ENCODE measurements around the gene GTPBP6.

Gene GTPBP6

GRCh38 chrX:346034-346813 lies 27.6 kb upstream of the GTPBP6 start:
- H3K4me3 ChIP-seq (ENCODE audit: low read depth, low read length): no peak overlapping the region
- in situ Hi-C loops (cut with HindIII; ENCODE audit: low sequenced_read_pairs): no loop called here
- no peak for TF ChIP-seq CTCF (IDR thresholded peaks at IDR 0.05; ENCODE audit: low read depth, low read length, missing control alignments)
- no peak for DNase-seq (ENCODE audit: low read depth)

DNA sequence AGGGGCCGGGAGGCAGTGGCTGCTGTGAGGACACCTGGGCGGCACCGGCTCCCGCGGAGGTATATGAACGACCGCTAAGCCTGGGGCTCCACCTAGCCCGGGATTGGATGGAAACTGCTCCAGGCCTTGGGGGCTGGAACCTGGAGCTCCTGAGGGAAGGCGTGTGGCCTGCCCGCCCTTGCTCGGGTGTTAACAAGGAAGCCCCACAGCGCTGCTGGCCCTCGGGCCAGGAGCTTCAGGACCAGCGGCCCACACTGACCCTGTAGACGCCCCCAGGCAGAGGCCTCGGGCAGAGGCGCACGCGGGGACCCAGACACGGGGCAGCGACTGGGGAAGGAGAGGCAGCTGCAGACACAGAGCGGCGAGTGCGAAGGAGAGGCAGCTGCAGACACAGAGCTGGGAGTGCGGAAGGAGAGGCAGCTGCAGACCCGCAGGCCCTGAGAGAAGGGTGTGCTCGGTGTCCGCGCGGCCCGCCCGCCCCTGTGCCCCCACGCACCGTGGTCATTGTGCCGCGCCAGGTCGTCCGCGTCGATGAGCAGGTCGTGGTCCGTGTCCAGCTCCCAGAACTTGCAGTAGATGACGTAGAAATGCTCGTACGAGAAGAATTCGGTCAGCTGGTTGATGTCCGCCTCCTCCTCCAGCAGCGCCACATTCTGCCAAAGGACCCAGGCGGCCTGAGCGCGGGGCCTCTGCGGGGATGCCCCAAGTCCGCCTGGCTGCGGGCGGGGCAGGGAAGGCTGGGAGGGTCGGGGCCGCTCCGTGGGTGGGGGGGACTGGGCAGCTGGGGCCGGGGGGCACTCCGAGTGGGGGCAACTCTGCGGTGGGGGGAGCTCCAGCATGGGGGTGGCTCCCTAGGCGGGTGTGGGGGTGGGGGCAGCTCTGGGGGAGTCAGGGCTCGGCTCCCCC lies 26.7 kb upstream of the GTPBP6 start:
- no peak overlapping the region for H3K4me3 ChIP-seq (ENCODE audit: low read depth, low read length)
- DNase-seq (ENCODE audit: low read depth): no peak
- TF ChIP-seq CTCF (IDR thresholded peaks at IDR 0.05; ENCODE audit: low read depth, low read length, missing control alignments): no peak
- in situ Hi-C loops (cut with HindIII; ENCODE audit: low sequenced_read_pairs): no loop called here

DNA sequence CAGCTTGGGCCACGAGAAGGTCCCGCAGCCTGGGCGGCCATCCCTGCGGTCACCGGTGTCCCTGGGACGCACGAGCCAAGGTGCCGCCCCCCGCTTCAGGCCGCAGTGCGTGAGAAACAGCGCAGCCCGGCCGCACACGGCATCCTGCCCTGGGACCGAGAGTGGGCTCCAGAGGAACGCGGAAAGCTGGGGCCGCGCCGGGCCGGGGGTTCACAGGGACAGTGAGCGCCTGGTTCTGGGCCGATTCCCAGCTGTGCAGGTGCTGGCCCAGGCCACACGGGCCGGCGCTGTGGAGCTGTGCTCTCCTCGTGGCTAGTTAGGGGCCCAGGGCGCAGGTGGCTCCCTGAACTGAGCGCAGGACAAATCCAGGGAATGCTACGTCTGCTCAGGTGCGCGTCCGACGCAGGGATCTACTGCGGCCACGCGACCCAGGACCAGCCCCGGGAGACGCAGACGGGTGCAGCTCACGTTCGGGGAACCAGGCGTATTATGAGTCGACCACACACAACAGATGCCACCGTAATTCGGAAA lies 25.8 kb upstream of the GTPBP6 start:
- in situ Hi-C loops (cut with HindIII; ENCODE audit: low sequenced_read_pairs): no loop called here
- no peak for TF ChIP-seq CTCF (IDR thresholded peaks at IDR 0.05; ENCODE audit: low read depth, low read length, missing control alignments)
- no peak overlapping the region for H3K4me3 ChIP-seq (ENCODE audit: low read depth, low read length)
- DNase-seq (ENCODE audit: low read depth): no peak

- H3K4me3 ChIP-seq (ENCODE audit: low read depth, low read length): no peak overlapping the region
- no peak for DNase-seq (ENCODE audit: low read depth)
- no peak for TF ChIP-seq CTCF (IDR thresholded peaks at IDR 0.05; ENCODE audit: low read depth, low read length, missing control alignments)
- in situ Hi-C loops (cut with HindIII; ENCODE audit: low sequenced_read_pairs): no loop called here
Observed at GRCh38 chrX:341541-342101, 23.0 kb upstream of the GTPBP6 start.

- H3K4me3 ChIP-seq (ENCODE audit: low read depth, low read length): no peak overlapping the region
- no peak for DNase-seq (ENCODE audit: low read depth)
- in situ Hi-C loops (cut with HindIII; ENCODE audit: low sequenced_read_pairs): no loop called here
- no peak for TF ChIP-seq CTCF (IDR thresholded peaks at IDR 0.05; ENCODE audit: low read depth, low read length, missing control alignments)
Observed at GRCh38 chrX:340641-341423, 22.2 kb upstream of the GTPBP6 start.

DNA sequence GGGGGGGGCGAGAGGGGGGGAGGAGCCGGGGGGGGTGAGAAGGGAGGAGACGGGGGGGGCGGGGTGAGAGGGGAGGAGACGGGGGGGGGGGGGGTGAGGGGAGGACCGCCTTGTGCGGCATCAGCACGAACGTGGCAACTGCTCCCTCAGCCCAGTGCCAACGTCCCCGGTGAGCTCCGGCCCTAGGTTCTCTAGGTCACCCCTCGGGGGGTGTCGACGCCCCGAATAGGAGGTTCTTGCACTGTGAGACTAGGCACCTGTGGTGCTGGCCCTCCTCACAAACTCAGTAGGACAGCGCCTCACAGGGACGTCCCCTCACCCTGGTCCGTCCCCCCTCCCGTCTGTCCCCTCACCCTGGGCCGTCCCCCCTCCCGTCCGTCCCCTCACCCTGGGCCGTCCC lies 21.5 kb upstream of the GTPBP6 start:
- TF ChIP-seq CTCF (IDR thresholded peaks at IDR 0.05; ENCODE audit: low read depth, low read length, missing control alignments): no peak
- in situ Hi-C loops (cut with HindIII; ENCODE audit: low sequenced_read_pairs): no loop called here
- H3K4me3 ChIP-seq (ENCODE audit: low read depth, low read length): no peak overlapping the region
- no peak for DNase-seq (ENCODE audit: low read depth)
